Measurements from ENCODE around the gene MTMR3. TPM values are rescaled to one million over a fixed set of nuclear protein-coding genes. Genes with fewer than 3 reads are reported as not detected.

MTMR3 gene
- total and polyA plus RNA-seq, 4 donors = 13.6 to 86.0 (median 41.3) TPM

- Histone ChIP-seq H3K9me3 (ENCODE audit: control insufficient read depth in 4 of 4, insufficient read depth in 3 of 4, low read length in 3 of 4) (no peaks in the 10 kb centered on the region), H3K27ac (ENCODE audit: low read depth in 1 of 2, low read length in 1 of 2) (no peak overlapping the region), H3K27me3 (ENCODE audit: control insufficient read depth in 3 of 3, insufficient read depth in 3 of 3, low read length in 2 of 3) (no peaks in the 10 kb centered on the region)
Measured at GRCh38 chr22:29840498-29840897, 42.5 kb upstream of the MTMR3 start.

GRCh38 chr22:29842172-29842571 is 40.8 kb upstream of the MTMR3 start:
- no peak for ATAC-seq (ENCODE audit: insufficient read depth, low FRiP score)
- DNase-seq = no peak
- 76 to 89% methylated on average over 2 of the region's 2 CpGs for WGBS, 2 donors
- Histone ChIP-seq H3K4me3 (no peak overlapping the region), H3K27me3 (ENCODE audit: control insufficient read depth in 3 of 3, insufficient read depth in 3 of 3, low read length in 2 of 3) (no peaks in the 10 kb centered on the region), H3K27ac (ENCODE audit: low read depth in 1 of 2, low read length in 1 of 2) (peak overlapping the region in 1 of 2 donors; percentile 58), H3K9ac (ENCODE audit: insufficient read depth in 1 of 2, low read length in 2 of 2) (no peak overlapping the region), H3K4me1 (ENCODE audit: control insufficient read depth in 5 of 5, insufficient read depth in 5 of 5, low read length in 5 of 5) (peaks cover 0 to 6% (median 3%) of the 10 kb centered on the region in 5 donors), H3K9me3 (ENCODE audit: control insufficient read depth in 4 of 4, insufficient read depth in 3 of 4, low read length in 3 of 4) (peaks cover 0 to 2% (median 0%) of the 10 kb centered on the region in 4 donors), H3K36me3 (ENCODE audit: control insufficient read depth in 4 of 4, insufficient read depth in 4 of 4, low read length in 4 of 4) (no peaks in the 10 kb centered on the region)
- TF ChIP-seq CTCF (IDR thresholded peaks at IDR 0.05; ENCODE audit: control extremely low read depth, extremely low read depth) = no peak

More at GRCh38 chr22:29840498-29840897, 42.5 kb upstream of the MTMR3 start:
- ATAC-seq (ENCODE audit: insufficient read depth, low FRiP score) = no peak
- Histone ChIP-seq H3K36me3 (ENCODE audit: control insufficient read depth in 4 of 4, insufficient read depth in 4 of 4, low read length in 4 of 4) (peaks cover 0 to 3% (median 0%) of the 10 kb centered on the region in 4 donors), H3K9ac (ENCODE audit: insufficient read depth in 1 of 2, low read length in 2 of 2) (no peak overlapping the region), H3K4me1 (ENCODE audit: control insufficient read depth in 5 of 5, insufficient read depth in 5 of 5, low read length in 5 of 5) (peaks cover 0 to 6% (median 5%) of the 10 kb centered on the region in 5 donors), H3K4me3 (no peak overlapping the region)
- TF ChIP-seq CTCF (IDR thresholded peaks at IDR 0.05; ENCODE audit: control extremely low read depth, extremely low read depth) = no peak
- no peak for DNase-seq

GRCh38 chr22:29842740-29843139 is 40.2 kb upstream of the MTMR3 start:
- H3K36me3 ChIP-seq (ENCODE audit: control insufficient read depth in 4 of 4, insufficient read depth in 4 of 4, low read length in 4 of 4) = no peaks in the 10 kb centered on the region
- H3K9ac ChIP-seq (ENCODE audit: insufficient read depth in 1 of 2, low read length in 2 of 2) = no peak overlapping the region
- H3K27me3 ChIP-seq (ENCODE audit: control insufficient read depth in 3 of 3, insufficient read depth in 3 of 3, low read length in 2 of 3) = no peaks in the 10 kb centered on the region
- ATAC-seq (ENCODE audit: insufficient read depth, low FRiP score) = no peak
- H3K27ac ChIP-seq (ENCODE audit: low read depth in 1 of 2, low read length in 1 of 2) = peak overlapping the region; percentile 5 to 58
- H3K4me1 ChIP-seq (ENCODE audit: control insufficient read depth in 5 of 5, insufficient read depth in 5 of 5, low read length in 5 of 5) = peaks cover 0 to 1% (median 0%) of the 10 kb centered on the region in 5 donors
- 59 to 89% methylated on average over 2 of the region's 2 CpGs for WGBS, 2 donors
- H3K9me3 ChIP-seq (ENCODE audit: control insufficient read depth in 4 of 4, insufficient read depth in 3 of 4, low read length in 3 of 4) = peaks cover 0 to 2% (median 0%) of the 10 kb centered on the region in 4 donors
- no peak overlapping the region for H3K4me3 ChIP-seq
- no peak for DNase-seq
- TF ChIP-seq CTCF (IDR thresholded peaks at IDR 0.05; ENCODE audit: control extremely low read depth, extremely low read depth) = no peak

- H3K4me1 ChIP-seq (ENCODE audit: control insufficient read depth in 5 of 5, insufficient read depth in 5 of 5, low read length in 5 of 5) = no peaks in the 10 kb centered on the region
- no peaks in the 10 kb centered on the region for H3K36me3 ChIP-seq (ENCODE audit: control insufficient read depth in 4 of 4, insufficient read depth in 4 of 4, low read length in 4 of 4)
- H3K9ac ChIP-seq (ENCODE audit: insufficient read depth in 1 of 2, low read length in 2 of 2) = no peak overlapping the region
- WGBS, 2 donors = 98 to 100% methylated on average over 2 of the region's 2 CpGs
- no peak for ATAC-seq (ENCODE audit: insufficient read depth, low FRiP score)
- no peak overlapping the region for H3K27ac ChIP-seq (ENCODE audit: low read depth in 1 of 2, low read length in 1 of 2)
- H3K9me3 ChIP-seq (ENCODE audit: control insufficient read depth in 4 of 4, insufficient read depth in 3 of 4, low read length in 3 of 4) = peaks cover 0 to 2% (median 0%) of the 10 kb centered on the region in 4 donors
- no peak for TF ChIP-seq CTCF (IDR thresholded peaks at IDR 0.05; ENCODE audit: control extremely low read depth, extremely low read depth)
- no peaks in the 10 kb centered on the region for H3K27me3 ChIP-seq (ENCODE audit: control insufficient read depth in 3 of 3, insufficient read depth in 3 of 3, low read length in 2 of 3)
- DNase-seq = no peak
- no peak overlapping the region for H3K4me3 ChIP-seq
Measured at GRCh38 chr22:29846290-29846689, 36.7 kb upstream of the MTMR3 start.
